Gastrocnemius medialis (tissue), 4 donors: ENCODE results near the gene LRRC31.

Experiments used
- POLR2A ChIP-seq, 2 donors: fragments of 450-650 bp; IDR thresholded peaks; one replicate each; pipeline ENCODE4 v1.6.1; 2017; ENCODE audit warnings: antibody characterized with exemption in 2 of 2, mild to moderate bottlenecking in 2 of 2, moderate library complexity in 2 of 2
- TF ChIP-seq, protein P1 (sequence below), 5 experiments: fragments of 450-650 bp in 3 of 5; fragments of 200-600 bp in 2 of 5; sonication (generic) in 2 of 5; IDR thresholded peaks in 4 of 5; conservative IDR thresholded peaks in 1 of 5; 1 replicate in 4 of 5; 2 replicates in 1 of 5; pipeline ENCODE4 v1.5.1; 2016 to 2019; ENCODE audit warnings: antibody characterized with exemption in 5 of 5, mild to moderate bottlenecking in 3 of 5, moderate library complexity in 3 of 5

GRCh38 chr3:169868369-169868768, 1.4 kb downstream of the LRRC31 start:
- TF ChIP-seq, protein P1, sequence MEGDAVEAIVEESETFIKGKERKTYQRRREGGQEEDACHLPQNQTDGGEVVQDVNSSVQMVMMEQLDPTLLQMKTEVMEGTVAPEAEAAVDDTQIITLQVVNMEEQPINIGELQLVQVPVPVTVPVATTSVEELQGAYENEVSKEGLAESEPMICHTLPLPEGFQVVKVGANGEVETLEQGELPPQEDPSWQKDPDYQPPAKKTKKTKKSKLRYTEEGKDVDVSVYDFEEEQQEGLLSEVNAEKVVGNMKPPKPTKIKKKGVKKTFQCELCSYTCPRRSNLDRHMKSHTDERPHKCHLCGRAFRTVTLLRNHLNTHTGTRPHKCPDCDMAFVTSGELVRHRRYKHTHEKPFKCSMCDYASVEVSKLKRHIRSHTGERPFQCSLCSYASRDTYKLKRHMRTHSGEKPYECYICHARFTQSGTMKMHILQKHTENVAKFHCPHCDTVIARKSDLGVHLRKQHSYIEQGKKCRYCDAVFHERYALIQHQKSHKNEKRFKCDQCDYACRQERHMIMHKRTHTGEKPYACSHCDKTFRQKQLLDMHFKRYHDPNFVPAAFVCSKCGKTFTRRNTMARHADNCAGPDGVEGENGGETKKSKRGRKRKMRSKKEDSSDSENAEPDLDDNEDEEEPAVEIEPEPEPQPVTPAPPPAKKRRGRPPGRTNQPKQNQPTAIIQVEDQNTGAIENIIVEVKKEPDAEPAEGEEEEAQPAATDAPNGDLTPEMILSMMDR (IDR thresholded peaks at IDR 0.05 in 4 of 5, conservative IDR thresholded peaks at IDR 0.05 in 1 of 5): no peak
- TF ChIP-seq POLR2A (IDR thresholded peaks at IDR 0.05): no peak
